ENCODE measurements around the gene PHRF1.

PHRF1 gene

GRCh38 chr11:624705-625635 is 48.7 kb downstream of the PHRF1 start, which contains the start of gene CDHR5:
Gene CDHR5, minus strand, starts transcription at chr11:624955. Its CDS starts 53 bp downstream, at chr11:624902.
- no peak for DNase-seq
- Histone ChIP-seq H3K4me3 (ENCODE audit: low read length) (no peak within 1 kb of the TSS), H3K79me2 (ENCODE audit: low read length) (no peaks in the 10 kb centered on the region), H3K27ac (ENCODE audit: low read length) (no peak within 1 kb of the TSS), H3K9me3 (replicated peaks; ENCODE audit: insufficient read depth, low read length) (no peaks in the 10 kb centered on the region), H3K4me2 (ENCODE audit: low read depth, low read length) (no peak within 1 kb of the TSS), H4K20me1 (ENCODE audit: insufficient read depth, low read length) (no peaks in the 10 kb centered on the region), H3F3A (ENCODE audit: insufficient read depth, low read length) (peaks cover 18% of the 10 kb centered on the region), H2AFZ (ENCODE audit: low read length) (no peak within 1 kb of the TSS), H3K4me1 (ENCODE audit: low read length) (peaks cover 13% of the 10 kb centered on the region), H3K36me3 (replicated peaks; ENCODE audit: insufficient read depth, low read length) (no peaks in the 10 kb centered on the region), H3K9me2 (replicated peaks; ENCODE audit: insufficient read depth, low read length) (no peaks in the 10 kb centered on the region), H3K9ac (ENCODE audit: low read length) (no peak within 1 kb of the TSS), H3K27me3 (replicated peaks; ENCODE audit: insufficient read depth, low read length) (no peaks in the 10 kb centered on the region)
- TF ChIP-seq CTCF (IDR thresholded peaks at IDR 0.05; ENCODE audit: low read length) (no peak), EZH2 (optimal IDR thresholded peaks at IDR 0.05; ENCODE audit: low read depth, low read length) (no peak), EZH2phosphoT487 (IDR thresholded peaks at IDR 0.05; ENCODE audit: low read length) (no peak)

- H4K20me1 ChIP-seq (ENCODE audit: insufficient read depth, low read length), result no peaks in the 10 kb centered on the region
- peaks cover 13% of the 10 kb centered on the region for H3K4me1 ChIP-seq (ENCODE audit: low read length)
- no peak overlapping the region for H3K4me2 ChIP-seq (ENCODE audit: low read depth, low read length)
- no peaks in the 10 kb centered on the region for H3K79me2 ChIP-seq (ENCODE audit: low read length)
- TF ChIP-seq EZH2phosphoT487 (IDR thresholded peaks at IDR 0.05; ENCODE audit: low read length) (no peak), CTCF (IDR thresholded peaks at IDR 0.05; ENCODE audit: low read length) (no peak), EZH2 (optimal IDR thresholded peaks at IDR 0.05; ENCODE audit: low read depth, low read length) (no peak)
- no peak for DNase-seq
- H3K36me3 ChIP-seq (replicated peaks; ENCODE audit: insufficient read depth, low read length), result no peaks in the 10 kb centered on the region
- H3K27me3 ChIP-seq (replicated peaks; ENCODE audit: insufficient read depth, low read length), result no peaks in the 10 kb centered on the region
- H3K4me3 ChIP-seq (ENCODE audit: low read length), result no peak overlapping the region
- H3K27ac ChIP-seq (ENCODE audit: low read length), result no peak overlapping the region
- H2AFZ ChIP-seq (ENCODE audit: low read length), result no peak overlapping the region
- H3K9me2 ChIP-seq (replicated peaks; ENCODE audit: insufficient read depth, low read length), result no peaks in the 10 kb centered on the region
- H3K9me3 ChIP-seq (replicated peaks; ENCODE audit: insufficient read depth, low read length), result no peaks in the 10 kb centered on the region
- H3F3A ChIP-seq (ENCODE audit: insufficient read depth, low read length), result peaks cover 18% of the 10 kb centered on the region
- H3K9ac ChIP-seq (ENCODE audit: low read length), result no peak overlapping the region
Observed at GRCh38 chr11:625636-626268, 49.5 kb downstream of the PHRF1 start.

GRCh38 chr11:626475-627307 is 50.4 kb downstream of the PHRF1 start, which contains the start of gene SCT:
Gene SCT, minus strand, starts transcription at chr11:627181. Its CDS starts 38 bp downstream, at chr11:627143.
- Histone ChIP-seq H3K4me3 (ENCODE audit: low read length) (no peak within 1 kb of the TSS), H3K9me3 (replicated peaks; ENCODE audit: insufficient read depth, low read length) (no peaks in the 10 kb centered on the region), H3K4me2 (ENCODE audit: low read depth, low read length) (no peak within 1 kb of the TSS), H3K9me2 (replicated peaks; ENCODE audit: insufficient read depth, low read length) (no peaks in the 10 kb centered on the region), H2AFZ (ENCODE audit: low read length) (no peak within 1 kb of the TSS), H3K79me2 (ENCODE audit: low read length) (no peaks in the 10 kb centered on the region), H4K20me1 (ENCODE audit: insufficient read depth, low read length) (no peaks in the 10 kb centered on the region), H3K9ac (ENCODE audit: low read length) (no peak within 1 kb of the TSS), H3F3A (ENCODE audit: insufficient read depth, low read length) (peaks cover 18% of the 10 kb centered on the region), H3K4me1 (ENCODE audit: low read length) (peaks cover 13% of the 10 kb centered on the region), H3K27me3 (replicated peaks; ENCODE audit: insufficient read depth, low read length) (no peaks in the 10 kb centered on the region), H3K27ac (ENCODE audit: low read length) (no peak within 1 kb of the TSS), H3K36me3 (replicated peaks; ENCODE audit: insufficient read depth, low read length) (no peaks in the 10 kb centered on the region)
- DNase-seq, result no peak
- TF ChIP-seq EZH2 (optimal IDR thresholded peaks at IDR 0.05; ENCODE audit: low read depth, low read length), result no peak
- TF ChIP-seq EZH2phosphoT487 (IDR thresholded peaks at IDR 0.05; ENCODE audit: low read length), result no peak
- TF ChIP-seq CTCF (IDR thresholded peaks at IDR 0.05; ENCODE audit: low read length), result no peak
